ENCODE results near the gene ZNF319.

Gene ZNF319

DNA sequence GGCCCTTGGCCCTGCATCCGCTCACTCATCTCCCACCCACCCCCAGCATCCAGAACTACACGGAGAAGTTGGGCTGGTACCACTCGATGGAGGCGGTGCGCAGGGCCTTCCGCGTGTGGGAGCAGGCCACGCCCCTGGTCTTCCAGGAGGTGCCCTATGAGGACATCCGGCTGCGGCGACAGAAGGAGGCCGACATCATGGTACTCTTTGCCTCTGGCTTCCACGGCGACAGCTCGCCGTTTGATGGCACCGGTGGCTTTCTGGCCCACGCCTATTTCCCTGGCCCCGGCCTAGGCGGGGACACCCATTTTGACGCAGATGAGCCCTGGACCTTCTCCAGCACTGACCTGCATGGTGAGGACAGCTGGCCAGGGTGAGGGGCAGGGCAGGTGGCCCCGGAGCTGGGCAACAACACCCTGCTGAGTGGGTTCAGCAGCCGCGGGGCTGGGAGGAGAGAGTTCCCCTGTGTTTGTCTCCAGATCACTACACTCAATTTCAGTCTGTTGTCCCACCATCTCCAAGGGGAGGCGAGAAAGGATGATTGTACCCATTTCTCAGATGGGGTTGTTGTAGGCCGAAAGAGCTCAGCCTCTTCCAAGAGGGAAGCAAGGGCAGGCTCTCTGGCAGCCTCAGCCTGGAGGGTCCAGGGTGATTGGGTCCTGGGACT is 39.5 kb upstream of the ZNF319 start:
- no peak for DNase-seq
- intact Hi-C loops (cut with DNase I), result no loop called here

DNA sequence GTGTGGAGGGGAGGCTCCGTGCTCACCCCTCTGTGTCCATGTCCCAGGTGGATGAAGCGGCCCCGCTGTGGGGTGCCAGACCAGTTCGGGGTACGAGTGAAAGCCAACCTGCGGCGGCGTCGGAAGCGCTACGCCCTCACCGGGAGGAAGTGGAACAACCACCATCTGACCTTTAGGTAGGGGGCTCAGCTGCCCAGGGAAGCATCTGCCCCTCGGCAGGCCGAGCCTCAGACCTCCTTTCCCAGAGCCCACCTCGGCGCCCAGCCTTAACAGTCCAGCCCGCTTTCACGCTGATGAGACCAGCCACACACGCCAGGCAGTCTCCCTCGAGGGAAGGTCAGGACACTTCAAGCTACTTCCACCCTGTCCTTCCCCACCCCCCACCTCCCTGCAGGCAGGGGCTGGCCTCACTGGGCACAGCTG is 37.8 kb upstream of the ZNF319 start:
- no peak for DNase-seq
- intact Hi-C loops (cut with DNase I), result no loop called here

DNA sequence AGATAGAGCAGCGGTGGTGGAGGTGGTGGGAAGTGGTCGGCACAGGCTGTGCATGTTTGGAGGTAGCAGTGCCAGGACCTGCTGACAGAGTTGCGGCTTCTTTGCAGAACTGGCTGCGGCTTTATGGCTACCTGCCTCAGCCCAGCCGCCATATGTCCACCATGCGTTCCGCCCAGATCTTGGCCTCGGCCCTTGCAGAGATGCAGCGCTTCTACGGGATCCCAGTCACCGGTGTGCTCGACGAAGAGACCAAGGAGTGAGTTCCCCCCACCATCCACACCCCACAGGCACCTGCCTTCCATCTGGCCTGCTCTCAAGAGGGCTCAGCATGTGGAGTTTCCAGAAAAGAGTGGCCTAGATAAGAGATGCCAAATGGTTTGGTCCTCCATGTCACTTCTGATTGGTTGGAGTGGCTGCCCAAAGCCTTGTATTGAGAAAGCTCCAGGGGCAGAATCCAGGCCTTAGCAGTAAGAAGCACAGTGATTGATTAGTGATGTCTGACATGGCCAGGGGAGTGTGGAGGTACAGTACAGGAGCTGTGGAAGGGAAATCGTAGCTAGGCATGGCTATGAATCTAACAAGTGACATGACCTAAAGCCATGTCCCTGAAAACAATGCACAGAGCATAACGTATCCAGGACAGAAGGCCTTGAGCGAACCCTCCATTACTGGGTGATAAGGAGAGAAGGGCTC is 37.0 kb upstream of the ZNF319 start:
- intact Hi-C loops (cut with DNase I), result no loop called here

DNA sequence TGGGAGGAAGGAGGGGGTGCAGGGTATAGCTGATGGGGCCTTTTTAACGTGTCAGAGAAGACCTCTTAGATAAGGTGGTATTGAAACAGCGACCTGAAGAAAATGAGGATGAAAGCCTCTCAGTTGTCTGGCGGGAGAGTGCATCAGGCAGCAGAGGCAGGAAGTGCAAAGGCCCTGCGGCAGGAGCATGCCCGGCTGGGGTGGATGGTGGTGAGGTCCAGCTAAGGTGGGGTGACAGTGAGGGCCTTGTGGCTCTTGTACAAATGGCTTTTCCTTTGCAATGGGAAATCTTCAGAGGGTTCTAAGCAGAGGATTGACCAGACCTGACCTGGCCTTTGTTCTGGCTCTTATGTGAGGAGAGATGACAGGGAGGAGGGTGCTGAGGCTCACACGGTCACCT is 36.5 kb upstream of the ZNF319 start:
- no peak for DNase-seq

More for the DNA sequence above, 37.0 kb upstream of the ZNF319 start:
- DNase-seq, result no peak

DNA sequence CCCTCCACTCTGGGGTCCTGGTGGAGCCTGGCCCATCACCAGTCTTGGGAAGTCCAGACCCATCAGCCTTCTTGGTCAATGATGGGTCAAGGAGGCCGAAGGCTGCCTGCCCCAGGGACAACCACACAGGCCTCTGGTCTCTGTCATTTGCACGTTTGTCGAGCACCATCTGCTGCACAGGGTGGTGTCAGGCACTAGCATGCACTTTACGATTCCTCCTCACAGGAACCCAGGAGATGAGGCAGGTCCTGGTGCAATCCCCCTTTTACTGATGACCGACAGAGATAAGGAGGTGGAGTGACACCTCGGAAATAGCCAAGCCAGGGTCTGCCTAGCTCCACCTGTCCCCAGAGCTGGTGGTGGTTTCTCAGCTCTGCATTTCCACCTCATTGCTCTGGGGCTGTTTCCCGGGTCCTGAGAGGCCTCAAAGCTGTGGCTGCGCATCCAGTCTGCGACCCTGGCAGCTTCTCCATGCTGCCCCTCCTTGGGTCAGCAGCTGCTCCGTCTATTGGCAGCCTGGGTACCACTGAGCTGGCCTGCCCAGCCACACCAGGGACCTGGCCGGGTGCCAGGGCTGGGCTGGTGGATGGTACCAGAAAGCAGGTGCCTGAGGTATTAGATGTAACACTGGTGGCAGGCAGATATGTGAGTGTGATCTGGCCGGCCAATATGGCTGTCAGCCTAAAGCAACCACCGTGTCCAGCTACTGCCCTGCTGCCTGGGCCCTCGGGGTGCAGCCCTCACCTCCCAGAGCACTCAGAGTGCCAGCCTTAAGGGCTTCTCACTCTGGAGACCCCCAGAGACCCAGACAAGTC is 35.1 kb upstream of the ZNF319 start:
- intact Hi-C loops (cut with DNase I), result no loop called here
- DNase-seq, result no peak

More for the DNA sequence above, 36.5 kb upstream of the ZNF319 start:
- intact Hi-C loops (cut with DNase I), result no loop called here

DNA sequence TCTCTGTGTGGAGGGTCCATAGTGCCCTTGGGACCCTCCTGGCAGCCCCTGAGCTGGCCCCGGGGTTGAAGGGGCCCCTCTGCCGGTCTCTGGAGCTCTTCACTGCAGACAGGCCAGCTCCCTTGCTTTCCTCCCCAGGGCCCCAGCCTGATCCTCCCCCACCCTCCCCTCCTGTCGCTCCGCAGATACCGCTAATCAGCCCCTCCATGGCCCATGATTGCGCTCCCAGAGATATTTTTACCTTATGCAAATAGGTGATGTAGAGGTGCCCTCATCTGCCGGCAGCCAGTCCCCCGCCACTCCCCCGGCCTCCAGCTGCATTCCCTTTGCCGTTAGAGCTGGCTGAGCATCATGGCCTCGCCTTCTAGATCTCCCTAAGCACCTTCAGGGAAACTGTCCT is 34.3 kb upstream of the ZNF319 start:
- intact Hi-C loops (cut with DNase I), result no loop called here
- no peak for DNase-seq

DNA sequence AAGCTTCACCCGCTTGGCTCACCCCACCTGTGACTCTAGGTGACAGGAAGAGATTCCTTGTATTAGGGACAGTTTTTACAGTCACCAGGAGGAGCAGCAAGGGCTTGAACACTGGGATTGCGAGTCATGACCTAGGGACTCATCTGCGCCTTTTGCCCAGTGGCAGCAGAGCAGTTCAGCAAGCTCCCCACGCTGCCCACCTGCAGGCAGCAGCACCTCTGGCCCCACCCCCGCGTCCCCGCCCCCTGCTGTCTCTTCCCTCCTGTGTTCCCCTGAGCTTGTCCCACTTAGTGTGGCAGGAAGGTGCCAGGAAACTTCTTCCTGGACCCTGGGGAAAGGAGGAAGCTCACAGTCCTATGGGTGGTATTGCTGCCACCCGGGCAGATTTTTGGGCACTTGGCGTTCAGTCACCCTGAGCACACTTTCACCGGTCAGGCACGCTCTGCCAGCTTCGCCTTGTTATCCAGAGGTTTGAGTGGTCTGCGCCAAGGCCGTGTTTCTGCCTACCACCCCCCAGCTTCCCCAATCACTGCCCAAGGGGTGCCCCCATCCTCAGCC is 33.7 kb upstream of the ZNF319 start:
- no peak for DNase-seq
- intact Hi-C loops (cut with DNase I), result no loop called here

DNA sequence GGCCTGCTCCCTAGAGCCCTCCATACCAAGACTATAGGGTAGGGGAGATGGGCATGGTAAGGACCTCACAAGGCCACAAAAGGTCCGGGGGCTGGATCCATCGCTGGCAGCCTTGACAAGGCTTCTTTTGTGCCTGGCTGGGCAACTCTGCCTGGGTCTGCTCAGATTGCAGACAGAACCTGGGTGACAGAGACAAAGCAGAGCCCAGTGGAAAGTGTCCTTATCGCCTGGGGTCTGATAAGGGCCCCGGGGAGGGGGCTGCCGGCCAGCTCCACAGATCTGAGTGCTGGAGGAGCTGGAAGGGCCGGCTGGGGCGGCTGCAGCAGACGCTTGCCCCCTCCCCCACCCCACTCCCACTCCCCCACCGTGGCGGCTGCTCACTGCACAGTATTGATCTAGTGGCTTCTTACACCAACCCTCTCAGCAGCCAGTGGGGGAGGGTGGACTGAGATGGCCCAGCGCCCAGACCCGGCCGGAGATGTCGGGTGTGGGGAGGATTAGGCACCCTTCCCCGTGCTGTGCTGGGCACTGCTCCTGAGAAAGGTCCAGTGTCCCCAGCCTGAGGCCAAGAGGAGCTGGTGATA is 32.3 kb upstream of the ZNF319 start:
- intact Hi-C loops (cut with DNase I), result no loop called here
- DNase-seq, result peak; percentile 24 to 81 (median 63)

DNA sequence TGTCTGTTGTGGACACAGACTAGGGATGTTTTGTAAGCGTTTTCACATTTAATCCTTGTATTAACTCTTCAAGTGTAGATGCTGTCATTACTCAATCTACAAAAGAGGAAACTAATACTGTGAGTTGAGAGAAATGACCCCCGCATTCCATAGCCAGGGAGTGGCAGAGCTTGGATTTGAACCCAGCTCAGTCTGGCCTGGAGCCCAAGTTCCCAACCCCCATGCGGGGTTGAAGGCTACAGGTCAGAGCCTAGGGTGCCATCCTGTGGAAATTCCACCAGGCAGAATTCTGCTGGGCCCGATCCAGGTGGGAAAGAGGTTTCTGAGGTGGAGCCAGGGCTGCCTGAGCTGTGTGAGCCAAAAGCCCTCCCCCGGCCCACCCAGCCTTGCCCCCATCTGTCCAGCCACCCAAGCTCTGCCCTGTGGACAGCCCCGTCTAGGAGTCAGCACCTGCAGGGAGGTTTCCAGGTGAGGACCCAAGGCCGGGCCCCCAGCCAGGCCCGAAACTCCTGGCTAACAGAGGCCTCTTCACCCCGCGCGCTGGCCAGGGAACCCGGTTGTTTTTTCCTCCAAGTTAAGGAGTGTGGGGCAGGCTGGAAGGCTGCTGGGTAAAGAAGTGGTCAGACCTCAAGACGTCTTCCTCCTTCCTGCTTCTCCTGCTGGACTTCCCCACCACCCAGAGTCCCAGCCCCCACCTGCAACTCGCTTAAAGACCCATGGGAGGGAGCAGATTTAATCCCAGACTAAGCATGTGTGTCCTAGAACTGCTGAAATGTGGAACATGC is 30.7 kb upstream of the ZNF319 start:
- DNase-seq, result no peak
- intact Hi-C loops (cut with DNase I), result no loop called here

DNA sequence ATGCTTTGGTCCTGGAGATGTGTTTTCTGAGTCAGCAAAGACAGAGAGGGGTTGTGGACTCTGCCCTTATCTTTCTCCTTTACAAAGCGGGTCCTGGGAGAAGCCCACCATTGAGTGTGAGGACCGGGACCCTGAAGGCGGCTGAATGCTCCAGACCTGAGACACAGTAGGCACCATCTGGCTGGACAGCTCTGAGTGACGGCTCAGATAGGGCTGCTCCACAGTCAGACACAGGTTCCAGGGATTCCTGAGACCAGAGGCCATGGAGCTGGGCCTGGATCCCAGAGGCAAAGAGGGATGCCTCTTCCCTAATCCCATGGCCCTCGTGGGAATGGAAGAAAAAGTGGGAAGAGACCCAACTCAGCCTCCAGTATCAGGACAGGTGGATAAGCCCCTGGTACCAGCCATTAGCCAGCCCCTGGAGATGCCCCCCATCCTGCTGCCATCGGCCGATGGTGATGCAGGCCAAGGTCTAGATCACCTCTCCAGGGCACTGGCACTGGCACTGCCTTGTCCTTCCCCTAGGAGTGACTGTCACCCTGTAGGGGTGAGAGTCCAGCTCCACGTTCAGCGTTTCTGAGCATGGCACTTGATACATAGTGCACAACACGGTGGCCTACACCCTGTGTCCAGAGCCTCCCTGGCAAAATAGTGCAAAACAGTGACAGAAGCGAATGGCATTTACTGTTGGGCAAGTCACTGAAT is 29.8 kb upstream of the ZNF319 start:
- intact Hi-C loops (cut with DNase I), result no loop called here
- DNase-seq, result no peak

DNA sequence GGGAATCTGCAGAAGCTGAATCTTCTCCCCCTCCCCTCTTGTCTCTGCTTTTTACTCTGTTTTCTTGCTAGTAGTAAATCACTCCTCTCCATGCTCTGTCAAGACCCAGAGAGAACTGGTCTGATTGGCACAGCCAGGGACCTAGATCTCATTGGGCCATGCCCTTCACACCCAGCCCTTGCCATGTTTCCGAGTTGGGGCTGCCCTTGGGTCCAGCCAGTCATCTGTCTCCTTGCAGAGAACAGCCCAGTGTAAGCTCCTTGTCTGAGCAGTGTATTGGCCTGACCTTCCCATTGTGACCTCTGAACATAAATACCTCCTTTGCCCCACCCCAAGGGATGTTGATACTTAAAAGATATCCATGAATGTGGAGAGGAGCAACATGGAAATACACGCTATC is 28.9 kb upstream of the ZNF319 start:
- no peak for DNase-seq
- intact Hi-C loops (cut with DNase I), result loop anchor here (10.0 kb wide), 1 partner anchor 165 kb away; the partner anchor contains the start of gene CSNK2A2

DNA sequence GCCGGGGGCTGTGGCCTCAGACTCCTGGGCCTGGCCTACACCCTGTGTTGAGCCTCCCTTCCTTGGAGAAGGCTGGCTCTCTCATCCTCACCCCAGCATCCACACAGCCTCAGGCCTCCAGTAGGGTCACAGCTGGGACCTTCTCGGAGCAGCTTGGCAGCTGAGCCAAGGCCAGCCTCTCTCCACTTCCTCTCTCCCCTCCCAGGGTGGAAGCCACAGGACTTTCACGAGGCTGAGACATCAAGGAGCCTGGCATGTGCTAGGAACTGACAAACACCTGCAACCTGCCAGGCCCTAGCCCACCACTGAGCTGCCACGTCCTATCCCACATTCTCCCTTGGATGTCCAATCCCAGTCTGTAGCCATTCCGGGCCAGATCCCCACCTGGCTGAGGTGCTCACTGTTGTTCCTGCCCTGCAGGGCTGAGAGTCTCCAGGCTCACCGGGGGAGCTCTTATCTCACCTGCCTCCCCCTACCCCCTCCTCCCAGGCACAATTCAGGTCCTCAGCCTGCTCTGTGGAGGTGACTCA is 28.1 kb upstream of the ZNF319 start:
- DNase-seq, result no peak
- intact Hi-C loops (cut with DNase I), result loop anchor here (10.0 kb wide), 1 partner anchor 166 kb away; the partner anchor contains the start of gene CSNK2A2

DNA sequence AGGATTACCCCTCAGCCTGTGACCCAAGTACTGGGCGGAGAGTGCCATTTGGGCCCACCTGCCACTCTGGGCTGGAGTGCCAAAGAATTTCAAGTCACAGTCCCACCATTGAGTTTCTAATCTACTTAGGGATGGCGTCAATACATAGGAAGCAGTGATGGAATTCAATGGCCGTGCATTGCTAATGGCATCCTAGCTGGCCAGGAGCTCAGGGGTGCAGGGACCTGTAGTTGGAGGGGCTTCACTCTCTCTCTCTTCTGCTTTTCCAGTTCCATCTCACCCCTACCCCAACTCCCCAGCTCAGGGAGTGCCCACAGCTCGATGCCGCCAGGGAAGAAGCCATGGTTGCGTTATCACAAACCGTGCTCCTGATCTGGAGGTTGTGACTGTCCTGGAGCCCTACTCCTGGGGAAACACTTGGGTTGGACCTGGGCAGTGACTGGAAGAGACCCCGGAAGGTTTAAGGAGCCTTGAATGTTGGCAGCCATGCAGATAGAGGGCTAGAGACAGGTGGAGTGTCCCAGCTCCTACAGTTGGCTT is 27.5 kb upstream of the ZNF319 start:
- intact Hi-C loops (cut with DNase I), result loop anchor here (10.0 kb wide), 1 partner anchor 167 kb away; the partner anchor contains the start of gene CSNK2A2
- DNase-seq, result no peak

DNA sequence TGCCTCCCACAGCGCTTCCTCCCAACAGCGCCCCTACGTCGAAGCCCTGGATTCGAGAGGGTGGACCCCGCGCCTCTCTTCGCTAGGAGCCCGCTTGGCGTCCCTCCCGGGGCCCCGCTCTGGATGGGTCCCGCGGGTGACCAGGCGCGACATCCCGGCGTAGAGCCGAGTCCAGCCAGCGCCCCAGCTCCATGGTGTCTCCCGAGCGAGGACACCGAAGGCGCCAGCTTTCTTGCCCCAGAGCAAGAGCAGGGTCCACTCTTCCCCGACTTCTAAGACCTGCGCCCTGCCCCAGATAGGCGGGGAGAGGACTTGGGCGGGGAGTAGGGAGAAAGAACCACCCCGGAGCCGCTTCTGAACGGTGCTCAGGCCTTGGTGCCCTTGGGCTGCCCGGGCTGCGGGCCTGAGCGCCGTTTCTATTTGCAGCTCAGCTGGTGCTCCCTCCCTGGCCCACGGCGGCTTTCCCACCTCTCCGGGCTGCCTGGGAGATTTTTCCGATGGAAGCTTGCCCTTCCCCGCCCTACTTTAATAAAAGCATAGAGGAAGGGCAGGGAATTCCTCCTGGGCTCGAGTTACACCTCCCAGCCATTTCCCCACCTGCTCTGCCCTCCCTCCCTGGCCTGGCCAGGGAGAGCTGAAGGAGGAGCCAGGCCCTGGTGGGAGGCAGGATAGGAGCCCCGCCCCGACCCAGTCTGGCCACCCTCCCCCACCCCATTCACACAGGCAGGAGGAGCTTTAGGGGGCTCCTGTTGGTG is 26.9 kb upstream of the ZNF319 start:
- no peak for DNase-seq
- intact Hi-C loops (cut with DNase I), result loop anchor here (10.0 kb wide), 1 partner anchor 167 kb away; the partner anchor contains the start of gene CSNK2A2

DNA sequence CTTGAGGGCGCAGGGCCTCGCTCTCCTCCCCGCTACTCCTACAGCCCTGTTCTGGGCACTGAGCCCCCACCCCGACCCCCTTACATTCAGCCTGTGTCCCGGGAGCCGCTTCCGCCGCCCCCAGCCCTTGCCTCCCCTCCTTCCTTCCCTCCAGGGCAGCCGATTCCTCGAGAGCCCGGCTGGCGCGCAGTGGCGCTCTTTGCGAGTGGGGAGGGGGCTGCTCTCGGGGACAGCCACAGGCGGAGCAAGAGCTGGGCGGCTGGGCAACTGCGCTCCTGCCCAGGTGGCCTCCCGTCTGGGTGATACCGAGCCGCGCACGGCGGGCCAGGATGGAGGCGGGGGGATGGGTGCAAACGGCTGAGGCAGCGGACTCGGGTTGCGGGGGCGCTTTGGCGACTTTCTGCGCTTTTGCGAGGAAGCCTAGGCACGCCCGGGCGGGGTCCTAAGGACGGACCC is 26.3 kb upstream of the ZNF319 start:
- no peak for DNase-seq
- intact Hi-C loops (cut with DNase I), result loop anchor here (10.0 kb wide), 1 partner anchor 168 kb away; the partner anchor contains the start of gene CSNK2A2

DNA sequence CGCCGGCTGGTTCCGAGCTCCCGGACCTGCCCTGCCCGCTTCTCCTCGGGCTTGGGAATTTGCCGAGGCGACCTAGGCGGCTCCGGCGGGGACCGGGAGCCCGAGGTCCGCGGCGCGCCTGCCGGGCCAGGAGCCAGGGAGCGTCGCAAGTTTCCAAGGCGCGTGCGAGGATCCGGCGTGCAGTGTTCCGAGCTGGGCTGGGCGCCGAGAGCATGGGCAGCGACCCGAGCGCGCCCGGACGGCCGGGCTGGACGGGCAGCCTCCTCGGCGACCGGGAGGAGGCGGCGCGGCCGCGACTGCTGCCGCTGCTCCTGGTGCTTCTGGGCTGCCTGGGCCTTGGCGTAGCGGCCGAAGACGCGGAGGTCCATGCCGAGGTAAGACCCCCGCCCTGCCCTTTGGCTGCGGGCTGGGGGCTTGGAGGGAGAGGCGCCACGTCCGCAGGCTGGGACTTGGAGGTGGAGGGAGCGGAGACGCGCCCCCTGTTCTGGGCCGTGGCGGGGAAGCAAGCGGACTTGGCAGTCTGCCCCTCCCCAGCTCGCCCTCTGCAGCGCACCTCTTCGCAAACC is 25.8 kb upstream of the ZNF319 start:
- peak in 27 of 42 donors; percentile 22 to 71 (median 49) for DNase-seq
- intact Hi-C loops (cut with DNase I), result loop anchor here (10.0 kb wide), 1 partner anchor 169 kb away; the partner anchor contains the start of gene CSNK2A2

Data from head of caudate nucleus (tissue), 42 donors.